PC-9 (cell line): ENCODE measurements around the gene CTNND2.

Experiments
- EZH2 ChIP-seq: fragments of 200-600 bp; sonication (generic); IDR thresholded peaks from 2 replicates; pipeline ENCODE4 v1.8.0; 2017; ENCODE audit warnings: antibody characterized with exemption, low read depth
- TF ChIP-seq, protein P1 (sequence below): fragments of 200-600 bp; sonication (generic); conservative IDR thresholded peaks from 2 replicates; pipeline ENCODE4 v1.6.1; 2017; ENCODE audit warnings: mixed run types, antibody characterized with exemption, mild to moderate bottlenecking, moderate library complexity

DNA sequence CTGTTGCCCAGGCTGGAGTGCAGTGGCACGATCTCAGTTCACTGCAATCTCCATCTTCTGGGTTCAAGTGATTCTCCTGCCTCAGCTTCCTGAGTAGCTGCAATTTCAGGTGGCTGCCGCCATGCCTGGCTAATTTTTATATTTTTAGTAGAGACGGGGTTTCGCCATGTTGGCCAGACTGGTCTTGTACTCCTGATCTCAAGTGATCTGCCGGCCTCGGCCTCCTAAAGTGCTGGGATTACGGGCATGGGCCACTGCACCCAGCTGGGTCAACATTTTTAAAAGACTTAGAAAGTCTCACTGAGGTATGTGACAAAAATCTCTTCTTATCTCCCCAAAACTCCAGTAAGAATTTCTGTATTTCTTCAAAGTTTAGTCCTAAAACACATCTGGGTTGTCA lies 211.6 kb downstream of the CTNND2 start:
- TF ChIP-seq, protein P1, sequence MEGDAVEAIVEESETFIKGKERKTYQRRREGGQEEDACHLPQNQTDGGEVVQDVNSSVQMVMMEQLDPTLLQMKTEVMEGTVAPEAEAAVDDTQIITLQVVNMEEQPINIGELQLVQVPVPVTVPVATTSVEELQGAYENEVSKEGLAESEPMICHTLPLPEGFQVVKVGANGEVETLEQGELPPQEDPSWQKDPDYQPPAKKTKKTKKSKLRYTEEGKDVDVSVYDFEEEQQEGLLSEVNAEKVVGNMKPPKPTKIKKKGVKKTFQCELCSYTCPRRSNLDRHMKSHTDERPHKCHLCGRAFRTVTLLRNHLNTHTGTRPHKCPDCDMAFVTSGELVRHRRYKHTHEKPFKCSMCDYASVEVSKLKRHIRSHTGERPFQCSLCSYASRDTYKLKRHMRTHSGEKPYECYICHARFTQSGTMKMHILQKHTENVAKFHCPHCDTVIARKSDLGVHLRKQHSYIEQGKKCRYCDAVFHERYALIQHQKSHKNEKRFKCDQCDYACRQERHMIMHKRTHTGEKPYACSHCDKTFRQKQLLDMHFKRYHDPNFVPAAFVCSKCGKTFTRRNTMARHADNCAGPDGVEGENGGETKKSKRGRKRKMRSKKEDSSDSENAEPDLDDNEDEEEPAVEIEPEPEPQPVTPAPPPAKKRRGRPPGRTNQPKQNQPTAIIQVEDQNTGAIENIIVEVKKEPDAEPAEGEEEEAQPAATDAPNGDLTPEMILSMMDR = no peak
- TF ChIP-seq EZH2 = no peak
